Measurements from ENCODE around the gene SAMD14. TPM values are rescaled to one million over a fixed set of nuclear protein-coding genes. Genes with fewer than 3 reads are reported as not detected.
A peak's percentile ranks its signal among the peaks of the same experiment; 100 is the strongest.

Gene SAMD14
- total and polyA plus RNA-seq, 2 of the 4 experiments (the other 2 are of a cell fraction), result 1.4 to 6.2 TPM

- Histone ChIP-seq H3K9me3 (ENCODE audit: control insufficient read depth, insufficient read depth, low read length) (no peaks in the 10 kb centered on the region), H3K79me1 (ENCODE audit: low read depth in 1 of 2, low read length in 2 of 2) (peaks cover 0 to 10% of the 10 kb centered on the region in 2 experiments; a peak in 1 of 4 replicates), H3K4me2 (ENCODE audit: low read depth, low read length) (no peak overlapping the region), H3K27ac (ENCODE audit: insufficient read depth, low read length) (no peak overlapping the region), H2BK15ac (ENCODE audit: low read depth, low read length) (no peak overlapping the region), H3K27me3 (ENCODE audit: control insufficient read depth, insufficient read depth, low read length) (no peaks in the 10 kb centered on the region), H2AFZ (replicated peaks; ENCODE audit: low read length, poor library complexity) (peak overlapping the region; percentile 70), H2AK9ac (replicated peaks; ENCODE audit: low read depth, low read length, poor library complexity) (peak overlapping the region; percentile 3), H3K23ac (ENCODE audit: low read depth, low read length) (no peak overlapping the region), H3K4ac (ENCODE audit: low read depth, low read length) (no peak overlapping the region), H4K8ac (ENCODE audit: low read depth in 2 of 2, low read length in 2 of 2) (no peak overlapping the region), H2BK20ac (ENCODE audit: low read depth, low read length) (no peak overlapping the region), H3K56ac (ENCODE audit: extremely low read depth, insufficient read depth, low read length) (no peak overlapping the region), H2BK120ac (ENCODE audit: low read depth, low read length) (no peak overlapping the region), H3K14ac (replicated peaks; ENCODE audit: low read depth, low read length) (no peak overlapping the region), H3K4me3 (ENCODE audit: insufficient read depth, low read depth, low read length) (no peak overlapping the region), H3K9me1 (ENCODE audit: insufficient read depth, low read length) (no peaks in the 10 kb centered on the region), H3K18ac (ENCODE audit: low read depth, low read length) (no peak overlapping the region), H2AK5ac (ENCODE audit: low read depth, low read length) (peak overlapping the region; percentile 80; the same call in 1 of the 2 replicates), H3K9ac (ENCODE audit: low read depth, low read length) (no peak overlapping the region), H4K5ac (ENCODE audit: low read depth, low read length) (no peak overlapping the region), H4K91ac (ENCODE audit: insufficient read depth, low read depth, low read length) (no peak overlapping the region), H2BK5ac (ENCODE audit: low read depth, low read length, poor library complexity, severe bottlenecking) (no peak overlapping the region), H3K36me3 (ENCODE audit: control insufficient read depth, insufficient read depth, low read length) (peaks cover 21% of the 10 kb centered on the region), H4K20me1 (ENCODE audit: insufficient read depth, low read length) (peaks cover 6% of the 10 kb centered on the region), H3K4me1 (ENCODE audit: control insufficient read depth, insufficient read depth, low read length) (no peaks in the 10 kb centered on the region)
- dilution Hi-C loops (cut with HindIII; ENCODE audit: low sequenced_read_pairs, unreplicated experiment), result no loop called here
- in situ Hi-C loops (cut with MboI; ENCODE audit: low sequenced_read_pairs), result loop anchor here (5.0 kb wide), 2 partner anchors 60 to 225 kb away; no protein-coding TSS in a partner anchor
- peak; percentile 98 for ATAC-seq (ENCODE audit: low read depth)
- 47% methylated on average over 3 of the region's 10 CpGs; no CpG with 5 or more reads in 1 of the 2 experiments for WGBS, 2 experiments (ENCODE audit: extremely low coverage in 2 of 2, insufficient read length in 1 of 2)
- no TSS peak for BruUV-seq (replicated peaks)
- intact Hi-C loops (cut with micrococcal nuclease), result loop anchor here (1.0 kb wide), 3 partner anchors 60 to 226 kb away; no protein-coding TSS in a partner anchor
- ChIA-PET POLR2A (ENCODE audit: unreplicated experiment) (no interaction called here), CTCF (interaction anchor here (0.6 to 2.0 kb wide), 9 partner anchors 13 to 1052 kb away, joined by 3 to 11 read pairs (median 4); no protein-coding TSS in a partner anchor)
- peak; percentile 72 for DNase-seq
- TF ChIP-seq FOS (IDR thresholded peaks at IDR 0.05; ENCODE audit: low read depth, low read length) (no peak), MAZ (IDR thresholded peaks at IDR 0.05; ENCODE audit: borderline replicate concordance, low read depth, low read length) (peak; percentile 30; the same call in 1 of the 2 replicates), RFX5 (IDR thresholded peaks at IDR 0.05; ENCODE audit: low read depth, low read length) (no peak), CEBPB (IDR thresholded peaks at IDR 0.05; ENCODE audit: low read depth, low read length) (no peak), CTCF (conservative IDR thresholded peaks at IDR 0.05; ENCODE audit: low read depth, low read length) (peak; percentile 97), SMC3 (IDR thresholded peaks at IDR 0.05; ENCODE audit: low read depth, low read length) (peak; percentile 91), CHD1 (IDR thresholded peaks at IDR 0.05; ENCODE audit: low read depth, low read length) (no peak), BHLHE40 (IDR thresholded peaks at IDR 0.05; ENCODE audit: low read depth, low read length) (no peak), RAD21 (IDR thresholded peaks at IDR 0.05; ENCODE audit: low read length) (peak; percentile 98), MAFK (IDR thresholded peaks at IDR 0.05; ENCODE audit: low read depth, low read length) (no peak), NFE2L2 (IDR thresholded peaks at IDR 0.05; ENCODE audit: low read depth, low read length) (no peak), POLR2A (IDR thresholded peaks at IDR 0.05; ENCODE audit: low read depth, low read length) (no peak; the same call in 1 of the 2 replicates), MXI1 (IDR thresholded peaks at IDR 0.05; ENCODE audit: borderline replicate concordance, low read depth, low read length) (0 out of 2 replicates have a peak, but pooled peaks have one; percentile 23), RCOR1 (IDR thresholded peaks at IDR 0.05; ENCODE audit: insufficient replicate concordance, low read length) (no peak), USF2 (IDR thresholded peaks at IDR 0.05; ENCODE audit: low read depth, low read length) (no peak)
These were observed 42.6 kb downstream of the SAMD14 start for GRCh38 chr17:50087246-50087911.
